GM12878 (cell line): ENCODE data around the gene NPNT. TPM values are rescaled to one million over a fixed set of nuclear protein-coding genes. Genes with fewer than 3 reads are reported as not detected.
A peak's percentile ranks its signal among the peaks of the same experiment; 100 is the strongest.

Source experiments
- ATAC-seq: fragments of 200-7000 bp; cut with Tn5 transposase; 3 replicates; pipeline ENCODE4 v1.9.1; 2020; ENCODE audit warnings: mild to moderate bottlenecking, moderate library complexity
- BruUV-seq: library from RNA; stranded (reverse); fragments of 400-500 nt; replicated peaks from 2 replicates; lab custom pipeline; 2021; lab: Mats Ljungman, UMichigan
- CTCF ChIA-PET: fragments of 300-600 bp; sonication (Branson Sonifier 250); formaldehyde crosslinking; extraction: SDS; loops from one replicate; lab custom pipeline; 2021; ENCODE audit warnings: inconsistent platforms; lab: Yijun Ruan, JAX
- POLR2A ChIA-PET: fragments of 350-600 bp; formaldehyde crosslinking; extraction: SDS; loops from one replicate; lab custom pipeline; 2021; ENCODE audit warnings: inconsistent platforms; lab: Charles Lee
- RAD21 ChIA-PET: fragments of 300-600 bp; sonication (Branson Sonifier 250); formaldehyde crosslinking; loops from one replicate; lab custom pipeline; 2023; ENCODE audit warnings: antibody characterized with exemption; ENCODE audit not compliant: unreplicated experiment; lab: Charles Lee
- SMC1A ChIA-PET: fragments of 300-600 bp; sonication (Branson Sonifier 250); formaldehyde crosslinking; loops from one replicate; lab custom pipeline; 2023; ENCODE audit not compliant: unreplicated experiment, uncharacterized antibody; lab: Charles Lee
- DNase-seq: peaks from one replicate; pipeline ENCODE4 v3.0.0-alpha.2; 2011; ENCODE audit warnings: low read depth, low spot score
- FAIRE-seq: peaks from 3 replicates; lab custom pipeline; 2011; peaks lifted over from hg19 to GRCh38; lab: Jason Lieb, UNC
- H2AFZ ChIP-seq: 2 replicates; pipeline ENCODE4 v1.6.0; 2011; ENCODE audit warnings: low read depth, low read length, control low read depth; ENCODE audit not compliant: control insufficient read depth
- H3K27ac ChIP-seq: 2 replicates; pipeline ENCODE4 v1.5.1; 2011; ENCODE audit warnings: control low read depth; ENCODE audit not compliant: control insufficient read depth, insufficient read depth
- H3K27me3 ChIP-seq, 2 experiments: replicated peaks in 1 of 2; 2 replicates each; pipeline versions ENCODE4 v1.6.0 to v1.6.1; 2011; ENCODE audit warnings: low read length in 1 of 2; ENCODE audit not compliant: control insufficient read depth in 2 of 2, insufficient read depth in 2 of 2
- H3K36me3 ChIP-seq, 2 experiments: 2 replicates each; pipeline ENCODE4 v1.5.1; 2011; ENCODE audit warnings: low read length in 1 of 2; ENCODE audit not compliant: control insufficient read depth in 2 of 2, insufficient read depth in 2 of 2
- H3K4me1 ChIP-seq: 2 replicates; pipeline ENCODE4 v1.6.1; 2011; ENCODE audit warnings: mild to moderate bottlenecking, low read length, moderate library complexity, mixed read lengths; ENCODE audit not compliant: control insufficient read depth, insufficient read depth
- H3K4me2 ChIP-seq: 2 replicates; pipeline ENCODE4 v1.6.0; 2011; ENCODE audit warnings: control low read depth; ENCODE audit not compliant: control insufficient read depth, insufficient read depth
- H3K4me3 ChIP-seq: fragments of 200-600 bp; sonication (generic); 2 replicates; pipeline ENCODE4 v1.5.1; 2016
- H3K79me2 ChIP-seq: 2 replicates; pipeline ENCODE4 v1.6.0; 2011; ENCODE audit warnings: low read length; ENCODE audit not compliant: control insufficient read depth, insufficient read depth
- H3K9ac ChIP-seq: 2 replicates; pipeline ENCODE4 v1.8.0; 2011; ENCODE audit warnings: low read length, control low read depth, mixed read lengths; ENCODE audit not compliant: control insufficient read depth, insufficient read depth
- H3K9me3 ChIP-seq: replicated peaks from 3 replicates; pipeline ENCODE4 v1.5.1; 2011; ENCODE audit warnings: mild to moderate bottlenecking, low read length; ENCODE audit not compliant: control insufficient read depth, insufficient read depth
- H4K20me1 ChIP-seq: 2 replicates; pipeline ENCODE4 v1.6.0; 2011; ENCODE audit not compliant: control insufficient read depth, insufficient read depth
- ATF2 ChIP-seq: IDR thresholded peaks from 2 replicates; pipeline ENCODE4 v1.6.1; 2012; ENCODE audit warnings: low read length, inconsistent platforms
- CTCF ChIP-seq, 3 experiments: IDR thresholded peaks in 2 of 3; conservative IDR thresholded peaks in 1 of 3; 2 replicates each; pipeline ENCODE4 v1.5.1; 2011; ENCODE audit warnings: low read depth in 3 of 3, low read length in 3 of 3, mild to moderate bottlenecking in 3 of 3, control low read depth in 2 of 3, moderate library complexity in 2 of 3, inconsistent platforms in 1 of 3, mixed read lengths in 1 of 3; ENCODE audit not compliant: control insufficient read depth in 2 of 3, insufficient read depth in 1 of 3; ENCODE audit errors: extremely low read depth in 1 of 3
- EP300 ChIP-seq, 2 experiments: fragments of 150-350 bp in 1 of 2; IDR thresholded peaks; 2 replicates each; pipeline ENCODE4 v1.6.1; 2011 to 2012; ENCODE audit warnings: low read depth in 2 of 2, low read length in 2 of 2, borderline replicate concordance in 1 of 2, improper control_type of control experiment in 1 of 2, inconsistent platforms in 1 of 2; ENCODE audit not compliant: control insufficient read depth in 1 of 2
- ESRRA ChIP-seq: IDR thresholded peaks from 2 replicates; pipeline ENCODE4 v1.6.1; 2012; ENCODE audit warnings: mild to moderate bottlenecking, low read length, improper control_type of control experiment
- FOS ChIP-seq: IDR thresholded peaks from 3 replicates; pipeline ENCODE4 v1.6.1; 2011; ENCODE audit warnings: borderline replicate concordance; ENCODE audit not compliant: insufficient read length; ENCODE audit errors: extremely low read depth
- FOXM1 ChIP-seq: IDR thresholded peaks from 2 replicates; pipeline ENCODE4 v1.6.1; 2012; ENCODE audit warnings: low read depth, mild to moderate bottlenecking, inconsistent platforms, low read length, moderate library complexity
- GATAD2B ChIP-seq: fragments of 450-650 bp; conservative IDR thresholded peaks from 2 replicates; pipeline ENCODE4 v1.6.1; 2017; ENCODE audit warnings: low read depth, mild to moderate bottlenecking, moderate library complexity
- IKZF1 ChIP-seq: fragments of 450-650 bp; conservative IDR thresholded peaks from 2 replicates; pipeline ENCODE4 v1.6.1; 2017; ENCODE audit warnings: antibody characterized with exemption, mild to moderate bottlenecking
- JUNB ChIP-seq: IDR thresholded peaks from 2 replicates; pipeline ENCODE4 v1.6.1; 2016; ENCODE audit warnings: antibody characterized with exemption, mild to moderate bottlenecking
- KLF5 ChIP-seq: fragments of 450-650 bp; IDR thresholded peaks from 2 replicates; pipeline ENCODE4 v1.6.1; 2014; ENCODE audit warnings: mild to moderate bottlenecking; ENCODE audit not compliant: partially characterized antibody
- NFIC ChIP-seq: IDR thresholded peaks from 2 replicates; pipeline ENCODE4 v1.6.1; 2012; ENCODE audit warnings: low read depth, mild to moderate bottlenecking, inconsistent platforms, low read length, moderate library complexity
- PML ChIP-seq: IDR thresholded peaks from 2 replicates; pipeline ENCODE4 v1.6.1; 2012; ENCODE audit warnings: low read length, inconsistent platforms
- SIN3A ChIP-seq: IDR thresholded peaks from 2 replicates; pipeline ENCODE4 v1.6.1; 2012; ENCODE audit warnings: low read depth, low read length, improper control_type of control experiment
- SIX5 ChIP-seq: IDR thresholded peaks from 2 replicates; pipeline ENCODE4 v1.6.1; 2011; ENCODE audit warnings: mild to moderate bottlenecking, low read depth, low read length, moderate library complexity; ENCODE audit not compliant: severe bottlenecking
- TCF7 ChIP-seq: IDR thresholded peaks from 2 replicates; pipeline ENCODE4 v1.6.1; 2014; ENCODE audit warnings: antibody characterized with exemption, borderline replicate concordance
- ZNF217 ChIP-seq: fragments of 450-650 bp; IDR thresholded peaks from 2 replicates; pipeline ENCODE4 v1.6.1; 2017; ENCODE audit warnings: antibody characterized with exemption, mild to moderate bottlenecking
- ZNF274 ChIP-seq: IDR thresholded peaks from one replicate; pipeline ENCODE4 v1.8.0; 2011; ENCODE audit not compliant: insufficient read length, insufficient read depth
- WGBS: methylation state at CpG from one replicate; pipeline ENCODE4 v1.1.6; 2016; ENCODE audit warnings: low lambda C conversion rate; ENCODE audit not compliant: insufficient replicate concordance, insufficient coverage; ENCODE audit errors: missing lambda C conversion rate; 5-methylcytosine and 5-hydroxymethylcytosine counted together
- in situ Hi-C: fragments of 300-500 bp; cut with MboI; formaldehyde crosslinking; loops from 9 replicates; pipeline ENCODE4 v1.14.3; 2018; ENCODE audit warnings: mixed read lengths
- intact Hi-C: fragments of 100-400 bp; cut with micrococcal nuclease; formaldehyde crosslinking; loops from one replicate; pipeline ENCODE4 v1.14.2; 2022; ENCODE audit not compliant: unreplicated experiment
- polyA plus RNA-seq, 11 experiments: library from polyadenylated mRNA; depleted of rRNA in 4 of 11; unstranded in 6 of 11; stranded (reverse) in 5 of 11; fragments of >200 nt; fragmentation: Nextera tagmentation in 4 of 11; fragmentation: Illumina TruSeq in 1 of 11; extraction: Ambion mirVana in 4 of 11; extraction: Trizol in 1 of 11; gene quantifications; 1 replicate in 1 of 11; 2 replicates in 10 of 11; pipeline versions ENCODE4 v1.2.1 to v1.2.3, GENCODE V29; 2011 to 2016; ENCODE audit warnings: inconsistent platforms in 2 of 11, missing spikeins in 2 of 11, low read depth in 1 of 11
- total RNA-seq, 4 experiments: library from RNA; depleted of rRNA in 3 of 4; stranded (reverse); fragments of >200 nt in 3 of 4; fragmentation: Illumina TruSeq in 1 of 4; extraction: Trizol in 1 of 4; gene quantifications; 2 replicates each; pipeline versions ENCODE4 v1.2.1 to v1.2.3, GENCODE V29; 2013 to 2021

NPNT gene
- total and polyA plus RNA-seq, 10 of the 15 experiments (the other 5 are each of a cell fraction or from before 2014, with no cell fraction given): 0.18 to 70.5 (median 54.1) TPM

- TF ChIP-seq CTCF (IDR thresholded peaks at IDR 0.05 in 2 of 3, conservative IDR thresholded peaks at IDR 0.05 in 1 of 3; ENCODE audit: control insufficient read depth in 2 of 3, extremely low read depth in 1 of 3, insufficient read depth in 1 of 3, low read depth in 3 of 3, low read length in 3 of 3): no peak
- TF ChIP-seq IKZF1: peak; percentile 31; the same call in 1 of the 2 replicates
- no peak for TF ChIP-seq PML
- no peak for TF ChIP-seq SIN3A
- no peak for TF ChIP-seq FOS
- no peak for TF ChIP-seq SIX5
- no peak for TF ChIP-seq KLF5
- TF ChIP-seq GATAD2B: peak; percentile 53; the same call in 1 of the 2 replicates
- no peak for TF ChIP-seq ESRRA
- no peak for TF ChIP-seq ZNF274
These were observed 36.7 kb upstream of the NPNT start (continued) for GRCh38 chr4:105858466-105859040.

- ATAC-seq (peak; percentile 87), DNase-seq (peak; percentile 9), FAIRE-seq (no peak)
- peaks cover 2% of the 10 kb centered on the region; the same call in 2 of the 3 replicates for H3K9me3 ChIP-seq
- ChIA-PET RAD21 (interaction anchor here (1.5 to 1.6 kb wide), 2 partner anchors 108 to 385 kb away, joined by 3 to 5 read pairs; partner anchors contain the start of gene PPA2), CTCF (interaction anchor here (0.6 to 0.8 kb wide), 2 partner anchors 20 to 65 kb away, joined by 3 to 5 read pairs; no protein-coding TSS in a partner anchor), SMC1A (interaction anchor here (1.0 kb wide), 2 partner anchors 10 kb away, joined by 3 to 4 read pairs; no protein-coding TSS in a partner anchor), POLR2A (no interaction called here)
- TF ChIP-seq JUNB (peak; percentile 61), ZNF217 (no peak), EP300 (IDR thresholded peaks at IDR 0.05; ENCODE audit: borderline replicate concordance in 1 of 2, control insufficient read depth in 1 of 2, low read depth in 2 of 2, low read length in 2 of 2) (peak in 1 of 2 experiments; percentile 37; a peak in 1 of 4 replicates), ESRRA (no peak), ATF2 (0 out of 2 replicates have a peak, but pooled peaks have one; percentile 25), FOXM1 (peak; percentile 26; the same call in 1 of the 2 replicates), NFIC (peak; percentile 50; the same call in 1 of the 2 replicates), TCF7 (no peak)
- no peaks in the 10 kb centered on the region for H3K4me1 ChIP-seq
- no peaks in the 10 kb centered on the region for H3K27me3 ChIP-seq
- no TSS peak for BruUV-seq
- no peaks in the 10 kb centered on the region for H3K79me2 ChIP-seq
- H3K36me3 ChIP-seq: no peaks in the 10 kb centered on the region
- no peak overlapping the region for H3K27ac ChIP-seq
- H3K4me2 ChIP-seq: no peak overlapping the region
- no peaks in the 10 kb centered on the region for H4K20me1 ChIP-seq
- in situ Hi-C loops: no loop called here
- intact Hi-C loops: no loop called here
- 0% methylated on average over 1 of the region's 1 CpG for WGBS
- H2AFZ ChIP-seq: no peak overlapping the region
- no peak overlapping the region for H3K4me3 ChIP-seq
- H3K9ac ChIP-seq: no peak overlapping the region
These were observed 36.0 kb upstream of the NPNT start for GRCh38 chr4:105859233-105859632.
